Medulla oblongata (tissue), 1 donor: ENCODE data around the gene NRIP2.

Experiments
- DNase-seq: peaks from one replicate; pipeline ENCODE4 v3.0.0-alpha.2; 2015; ENCODE audit errors: extremely low spot score

Gene NRIP2

GRCh38 chr12:2845280-2845679, 10.4 kb upstream of the NRIP2 start:
- DNase-seq, result no peak

- DNase-seq, result no peak
These were observed 10.0 kb upstream of the NRIP2 start for GRCh38 chr12:2844786-2845185.

- DNase-seq, result no peak
These were observed 8.1 kb upstream of the NRIP2 start for GRCh38 chr12:2842948-2843347.

- DNase-seq, result no peak
These were observed 6.3 kb upstream of the NRIP2 start for GRCh38 chr12:2841056-2841650.

- DNase-seq, result no peak
These were observed 1.7 kb upstream of the NRIP2 start for GRCh38 chr12:2836574-2836973.

- no peak for DNase-seq
These were observed 1.0 kb upstream of the NRIP2 start for GRCh38 chr12:2835691-2836403.

GRCh38 chr12:2833810-2834209, 1.0 kb downstream of the NRIP2 start:
- no peak for DNase-seq

GRCh38 chr12:2833327-2833726, 1.5 kb downstream of the NRIP2 start:
- DNase-seq, result no peak

- DNase-seq, result no peak
These were observed 2.2 kb downstream of the NRIP2 start for GRCh38 chr12:2832550-2833127.

GRCh38 chr12:2829275-2829674, 5.6 kb downstream of the NRIP2 start:
- DNase-seq, result no peak

GRCh38 chr12:2826721-2827515, 7.9 kb downstream of the NRIP2 start:
- no peak for DNase-seq

GRCh38 chr12:2826036-2826435, 8.8 kb downstream of the NRIP2 start:
- DNase-seq, result no peak

- DNase-seq, result peak; percentile 64
These were observed 9.7 kb downstream of the NRIP2 start for GRCh38 chr12:2825132-2825531.

GRCh38 chr12:2824541-2824940, 10.3 kb downstream of the NRIP2 start:
- DNase-seq, result no peak

- no peak for DNase-seq
These were observed 11.4 kb downstream of the NRIP2 start for GRCh38 chr12:2823483-2823882.

GRCh38 chr12:2820432-2820831, 14.4 kb downstream of the NRIP2 start:
- no peak for DNase-seq

GRCh38 chr12:2819810-2820209, 15.0 kb downstream of the NRIP2 start:
- no peak for DNase-seq

GRCh38 chr12:2813214-2814185, 21.3 kb downstream of the NRIP2 start:
- DNase-seq, result peak; percentile 68

GRCh38 chr12:2812290-2813213, 22.3 kb downstream of the NRIP2 start, which contains the start of gene ITFG2:
TSS of gene ITFG2 (plus strand) at chr12:2812668. CDS start at chr12:2812761, 93 bp downstream.
- DNase-seq, result peak; percentile 100

- no peak for DNase-seq
These were observed 23.0 kb downstream of the NRIP2 start for GRCh38 chr12:2811801-2812200.
